ENCODE measurements around the gene PAM16. TPM values are rescaled to one million over a fixed set of nuclear protein-coding genes. Genes with fewer than 3 reads are reported as not detected.

PAM16 gene
- total RNA-seq, 2 experiments from 2014 or later = 62.8 to 67.8 TPM

GRCh38 chr16:4381935-4382794 is 31.0 kb upstream of the PAM16 start:
- intact Hi-C loops (cut with DNase I, micrococcal nuclease) = no loop called here
- Mint-ChIP-seq H3K27me3 (no peaks in the 10 kb centered on the region), H3K27ac (no peak overlapping the region), H3K4me3 (no peak overlapping the region), H3K4me1 (peaks cover 3% of the 10 kb centered on the region), H3K36me3 (ENCODE audit: low read depth) (peaks cover 6% of the 10 kb centered on the region), H3K9me3 (ENCODE audit: low read depth) (no peaks in the 10 kb centered on the region)
- ChIA-PET POLR2A (no interaction called here), CTCF (no interaction called here)
- DNase-seq = no peak
- ATAC-seq = no peak

- ATAC-seq = no peak
- POLR2A ChIA-PET = interaction anchor here (0.6 kb wide), 1 partner anchor 1658 kb away, joined by 3 read pairs; no protein-coding TSS in a partner anchor
- CTCF ChIA-PET = no interaction called here
- DNase-seq = no peak
- H3K4me1 Mint-ChIP-seq = peaks cover 3% of the 10 kb centered on the region
- no peak overlapping the region for H3K27ac Mint-ChIP-seq
- intact Hi-C loops (cut with DNase I, micrococcal nuclease) = no loop called here
- no peaks in the 10 kb centered on the region for H3K9me3 Mint-ChIP-seq (ENCODE audit: low read depth)
- H3K36me3 Mint-ChIP-seq (ENCODE audit: low read depth) = peaks cover 5% of the 10 kb centered on the region
- no peaks in the 10 kb centered on the region for H3K27me3 Mint-ChIP-seq
- no peak overlapping the region for H3K4me3 Mint-ChIP-seq
Observed at GRCh38 chr16:4381072-4381934, 30.2 kb upstream of the PAM16 start.

- H3K27me3 Mint-ChIP-seq = no peaks in the 10 kb centered on the region
- no peaks in the 10 kb centered on the region for H3K9me3 Mint-ChIP-seq (ENCODE audit: low read depth)
- DNase-seq = no peak
- intact Hi-C loops (cut with DNase I, micrococcal nuclease) = no loop called here
- peaks cover 5% of the 10 kb centered on the region for H3K36me3 Mint-ChIP-seq (ENCODE audit: low read depth)
- no peak overlapping the region for H3K27ac Mint-ChIP-seq
- no peak overlapping the region for H3K4me3 Mint-ChIP-seq
- CTCF ChIA-PET = no interaction called here
- peaks cover 3% of the 10 kb centered on the region for H3K4me1 Mint-ChIP-seq
- no peak for ATAC-seq
- POLR2A ChIA-PET = interaction anchor here (0.6 kb wide), 1 partner anchor 1657 kb away, joined by 3 read pairs; no protein-coding TSS in a partner anchor
Observed at GRCh38 chr16:4380119-4381063, 29.3 kb upstream of the PAM16 start.

GRCh38 chr16:4378999-4379690 is 28.0 kb upstream of the PAM16 start:
- no peaks in the 10 kb centered on the region for H3K27me3 Mint-ChIP-seq
- POLR2A ChIA-PET = interaction anchor here (0.7 kb wide), 1 partner anchor 23 kb away, joined by 3 read pairs; no protein-coding TSS in a partner anchor
- H3K27ac Mint-ChIP-seq = no peak overlapping the region
- intact Hi-C loops (cut with DNase I, micrococcal nuclease) = no loop called here
- H3K4me3 Mint-ChIP-seq = no peak overlapping the region
- DNase-seq = no peak
- no peak for ATAC-seq
- H3K36me3 Mint-ChIP-seq (ENCODE audit: low read depth) = peaks cover 4% of the 10 kb centered on the region
- CTCF ChIA-PET = interaction anchor here (1.0 kb wide), 1 partner anchor 20 kb away, joined by 3 read pairs; no protein-coding TSS in a partner anchor
- no peaks in the 10 kb centered on the region for H3K9me3 Mint-ChIP-seq (ENCODE audit: low read depth)
- peaks cover 6% of the 10 kb centered on the region for H3K4me1 Mint-ChIP-seq

GRCh38 chr16:4378161-4378666 is 27.1 kb upstream of the PAM16 start:
- Mint-ChIP-seq H3K4me3 (no peak overlapping the region), H3K4me1 (peaks cover 6% of the 10 kb centered on the region), H3K27me3 (no peaks in the 10 kb centered on the region), H3K27ac (no peak overlapping the region), H3K36me3 (ENCODE audit: low read depth) (peaks cover 2% of the 10 kb centered on the region), H3K9me3 (ENCODE audit: low read depth) (no peaks in the 10 kb centered on the region)
- no peak for ATAC-seq
- POLR2A ChIA-PET = no interaction called here
- intact Hi-C loops (cut with DNase I, micrococcal nuclease) = no loop called here
- DNase-seq = no peak
- CTCF ChIA-PET = interaction anchor here (1.6 kb wide), 1 partner anchor 24 kb away, joined by 6 read pairs; no protein-coding TSS in a partner anchor

GRCh38 chr16:4377573-4378154 is 26.5 kb upstream of the PAM16 start:
- intact Hi-C loops (cut with DNase I, micrococcal nuclease) = no loop called here
- no peak for ATAC-seq
- H3K27me3 Mint-ChIP-seq = no peaks in the 10 kb centered on the region
- H3K36me3 Mint-ChIP-seq (ENCODE audit: low read depth) = no peaks in the 10 kb centered on the region
- no peak for DNase-seq
- no peak overlapping the region for H3K4me3 Mint-ChIP-seq
- ChIA-PET POLR2A (no interaction called here), CTCF (interaction anchor here (1.6 kb wide), 1 partner anchor 25 kb away, joined by 6 read pairs; no protein-coding TSS in a partner anchor)
- no peaks in the 10 kb centered on the region for H3K9me3 Mint-ChIP-seq (ENCODE audit: low read depth)
- no peak overlapping the region for H3K27ac Mint-ChIP-seq
- H3K4me1 Mint-ChIP-seq = peaks cover 10% of the 10 kb centered on the region

- ChIA-PET CTCF (interaction anchor here (1.6 kb wide), 1 partner anchor 26 kb away, joined by 6 read pairs; no protein-coding TSS in a partner anchor), POLR2A (no interaction called here)
- H3K4me1 Mint-ChIP-seq = peaks cover 13% of the 10 kb centered on the region
- intact Hi-C loops (cut with DNase I, micrococcal nuclease) = no loop called here
- DNase-seq = no peak
- no peak overlapping the region for H3K4me3 Mint-ChIP-seq
- no peaks in the 10 kb centered on the region for H3K27me3 Mint-ChIP-seq
- no peaks in the 10 kb centered on the region for H3K36me3 Mint-ChIP-seq (ENCODE audit: low read depth)
- ATAC-seq = no peak
- H3K27ac Mint-ChIP-seq = no peak overlapping the region
- no peaks in the 10 kb centered on the region for H3K9me3 Mint-ChIP-seq (ENCODE audit: low read depth)
Observed at GRCh38 chr16:4376893-4377572, 25.9 kb upstream of the PAM16 start.

- Mint-ChIP-seq H3K27me3 (no peaks in the 10 kb centered on the region), H3K4me1 (peaks cover 15% of the 10 kb centered on the region), H3K4me3 (no peak overlapping the region), H3K9me3 (ENCODE audit: low read depth) (no peaks in the 10 kb centered on the region), H3K36me3 (ENCODE audit: low read depth) (no peaks in the 10 kb centered on the region), H3K27ac (no peak overlapping the region)
- intact Hi-C loops (cut with DNase I, micrococcal nuclease) = no loop called here
- no peak for ATAC-seq
- no peak for DNase-seq
- POLR2A ChIA-PET = no interaction called here
- CTCF ChIA-PET = interaction anchor here (0.9 kb wide), 1 partner anchor 27 kb away, joined by 5 read pairs; no protein-coding TSS in a partner anchor
Observed at GRCh38 chr16:4376126-4376892, 25.2 kb upstream of the PAM16 start.

GRCh38 chr16:4375717-4376116 is 24.6 kb upstream of the PAM16 start:
- Mint-ChIP-seq H3K4me1 (peaks cover 15% of the 10 kb centered on the region), H3K9me3 (ENCODE audit: low read depth) (no peaks in the 10 kb centered on the region), H3K36me3 (ENCODE audit: low read depth) (no peaks in the 10 kb centered on the region), H3K27ac (no peak overlapping the region), H3K27me3 (no peaks in the 10 kb centered on the region), H3K4me3 (no peak overlapping the region)
- ChIA-PET POLR2A (no interaction called here), CTCF (interaction anchor here (0.9 to 1.9 kb wide), 2 partner anchors 24 to 27 kb away, joined by 4 to 5 read pairs; partner anchors contain the start of gene PAM16)
- intact Hi-C loops (cut with DNase I, micrococcal nuclease) = no loop called here
- DNase-seq (no peak), ATAC-seq (no peak)
